ENCODE results near the gene FNIP2. TPM values are rescaled to one million over a fixed set of nuclear protein-coding genes. Genes with fewer than 3 reads are reported as not detected.
"Not testable (repeated sequence)": the region's sequence is repeated elsewhere in the genome, so short reads cannot be mapped to it uniquely, and the experiment has no call there.

Gene FNIP2
- total RNA-seq: 29.0 and 55.9 TPM in 2 replicates

- peak in 1 of 2 donors; percentile 87 for DNase-seq (ENCODE audit: low read depth in 2 of 2)
Observed at GRCh38 chr4:158768555-158769174, at the start of gene FNIP2. FNIP2 (plus strand) TSS chr4:158769026; CDS start chr4:158769213, 187 bp downstream.

- no peak for DNase-seq (ENCODE audit: low read depth in 2 of 2)
Observed at GRCh38 chr4:158721680-158722079, 47.1 kb upstream of the FNIP2 start.

DNA sequence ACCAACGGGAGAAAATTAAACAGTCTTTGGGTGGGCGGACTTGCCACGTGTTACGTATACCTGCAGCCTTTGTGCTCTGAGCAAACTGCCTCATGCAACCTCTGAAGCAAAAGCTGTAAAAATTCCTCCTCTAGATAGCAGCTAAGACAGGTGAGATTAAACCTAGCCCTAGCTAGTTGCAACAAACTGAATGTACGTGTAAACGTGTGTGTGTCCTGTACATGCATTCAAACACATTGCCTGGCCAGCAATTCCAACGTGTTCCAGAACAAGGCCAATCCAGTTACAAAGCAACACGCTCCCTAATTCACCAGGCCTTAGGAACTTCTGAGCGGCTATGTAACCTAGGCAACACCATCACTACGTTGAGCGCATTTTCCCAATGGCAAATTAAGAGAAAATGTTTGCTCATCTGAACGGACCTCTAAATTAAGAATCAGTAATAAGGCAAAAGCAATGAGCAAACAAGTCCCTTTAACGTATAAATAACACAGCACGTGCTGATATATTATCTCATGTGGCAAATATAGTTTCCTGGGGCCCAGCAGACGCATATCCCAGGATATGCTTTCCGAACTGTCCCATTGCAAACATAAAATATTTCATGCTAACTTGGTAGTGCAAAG, 46.4 kb upstream of the FNIP2 start:
- DNase-seq (ENCODE audit: low read depth in 2 of 2): peak; percentile 20 to 36

- DNase-seq (ENCODE audit: low read depth in 2 of 2): peak; percentile 27 to 76
Observed at GRCh38 chr4:158722917-158723793, 45.7 kb upstream of the FNIP2 start, which contains the start of gene PPID. PPID (minus strand) TSS chr4:158723396; CDS start chr4:158723288, 108 bp downstream.

GRCh38 chr4:158724637-158725036, 44.2 kb upstream of the FNIP2 start:
- DNase-seq (ENCODE audit: low read depth in 2 of 2): no peak

GRCh38 chr4:158726633-158727032, 42.2 kb upstream of the FNIP2 start:
- DNase-seq (ENCODE audit: low read depth in 2 of 2): no peak

GRCh38 chr4:158728236-158728635, 40.6 kb upstream of the FNIP2 start:
- DNase-seq (ENCODE audit: low read depth in 2 of 2): no peak

DNA sequence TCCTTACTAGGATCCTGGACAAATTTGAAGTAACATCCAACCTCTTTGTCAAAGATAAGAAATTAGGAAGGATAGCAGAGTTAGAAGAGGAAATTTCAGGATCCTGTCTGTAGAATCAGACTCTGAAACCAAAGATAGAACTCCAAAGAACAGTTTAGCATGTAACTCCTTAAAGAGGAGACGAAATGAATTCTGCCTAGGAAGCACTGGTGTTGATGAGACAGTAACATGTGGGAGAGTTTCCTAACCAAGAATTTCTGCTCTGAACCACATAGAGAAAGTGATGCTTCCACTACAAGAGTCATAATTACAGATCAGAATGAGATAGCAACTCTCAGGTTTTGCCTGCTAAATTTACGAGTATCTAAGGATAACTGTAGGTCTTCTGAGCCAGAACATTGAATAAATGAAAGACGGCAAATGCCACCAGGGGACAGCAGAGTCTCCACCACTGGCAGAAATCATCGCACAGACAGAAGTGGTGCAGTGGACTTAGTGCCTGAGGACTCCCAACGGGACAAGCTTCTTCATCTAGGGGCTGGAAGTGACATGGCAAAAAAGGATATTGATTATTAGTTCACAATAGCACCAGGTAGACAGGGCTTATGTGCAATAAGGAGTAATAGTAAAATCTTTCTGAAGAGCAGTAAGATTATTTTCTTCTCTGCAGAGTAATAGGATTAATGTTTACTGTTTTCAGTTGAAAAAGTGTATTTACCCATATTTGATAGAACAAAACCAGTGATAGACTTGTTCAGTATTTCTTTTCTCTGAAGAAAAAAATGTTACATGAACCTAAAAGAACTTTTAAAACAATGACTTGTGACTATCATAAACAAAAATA, 38.9 kb upstream of the FNIP2 start:
- peak; percentile 66 to 80 for DNase-seq (ENCODE audit: low read depth in 2 of 2)

- DNase-seq (ENCODE audit: low read depth in 2 of 2): no peak
Observed at GRCh38 chr4:158738866-158739265, 30.0 kb upstream of the FNIP2 start.

GRCh38 chr4:158739600-158739999, 29.2 kb upstream of the FNIP2 start:
- no peak for DNase-seq (ENCODE audit: low read depth in 2 of 2)

DNA sequence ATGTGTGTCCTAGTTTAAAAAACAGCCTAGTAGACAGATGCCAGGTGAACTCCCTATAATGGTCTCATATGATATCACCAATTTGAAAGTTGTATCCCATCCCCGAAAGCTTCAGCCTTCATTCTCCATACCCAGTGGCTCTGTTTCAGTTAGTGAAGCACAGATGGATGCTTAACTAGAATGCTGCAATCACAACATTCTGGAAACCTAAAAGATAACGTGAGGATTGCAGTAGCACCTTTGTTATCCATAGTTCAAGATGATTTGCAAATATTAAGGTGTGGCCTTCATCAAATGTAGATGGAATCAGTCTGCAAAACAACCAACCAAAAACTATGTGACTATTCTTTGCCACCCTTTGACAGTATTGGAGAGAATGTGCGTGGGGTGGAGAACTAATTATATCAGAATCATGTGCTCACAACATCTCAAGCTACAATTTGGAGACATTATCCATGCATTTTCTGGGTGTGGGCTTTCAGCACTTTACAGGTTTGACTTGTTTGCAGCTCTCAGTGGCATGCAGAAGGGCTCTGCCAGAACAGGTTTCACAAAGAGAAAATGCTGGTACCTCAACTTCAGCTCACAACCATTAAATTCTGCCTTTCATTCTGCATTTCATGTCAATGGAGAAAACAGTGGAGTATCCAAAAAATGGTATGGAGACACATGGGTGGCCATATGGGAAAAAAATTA, 27.4 kb upstream of the FNIP2 start:
- no peak for DNase-seq (ENCODE audit: low read depth in 2 of 2)

- not testable (repeated sequence) for DNase-seq (ENCODE audit: low read depth in 2 of 2)
Observed at GRCh38 chr4:158746537-158746936, 22.3 kb upstream of the FNIP2 start.

DNA sequence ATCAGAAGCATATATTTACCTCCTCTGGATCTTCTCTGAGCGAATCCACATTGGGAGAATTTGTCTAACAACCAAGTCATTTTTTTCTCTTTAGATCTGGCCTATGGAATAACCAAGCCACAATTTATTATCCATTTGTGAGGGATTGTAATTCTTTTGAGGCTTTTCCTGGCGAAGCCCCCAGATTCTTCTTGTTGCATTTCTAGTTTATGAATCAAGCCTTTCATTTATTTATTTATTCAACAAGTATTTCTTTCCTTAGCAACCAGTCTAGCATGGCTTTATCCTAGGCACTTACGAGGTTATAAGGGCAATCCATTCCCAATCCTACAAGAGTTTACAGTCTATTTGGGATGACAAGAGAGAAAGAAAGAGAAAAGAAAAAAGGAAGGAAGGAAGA, 18.4 kb upstream of the FNIP2 start:
- no peak for DNase-seq (ENCODE audit: low read depth in 2 of 2)

GRCh38 chr4:158754385-158755180, 14.2 kb upstream of the FNIP2 start:
- DNase-seq (ENCODE audit: low read depth in 2 of 2): no peak

- DNase-seq (ENCODE audit: low read depth in 2 of 2): not testable (repeated sequence)
Observed at GRCh38 chr4:158755819-158756218, 13.0 kb upstream of the FNIP2 start.

DNA sequence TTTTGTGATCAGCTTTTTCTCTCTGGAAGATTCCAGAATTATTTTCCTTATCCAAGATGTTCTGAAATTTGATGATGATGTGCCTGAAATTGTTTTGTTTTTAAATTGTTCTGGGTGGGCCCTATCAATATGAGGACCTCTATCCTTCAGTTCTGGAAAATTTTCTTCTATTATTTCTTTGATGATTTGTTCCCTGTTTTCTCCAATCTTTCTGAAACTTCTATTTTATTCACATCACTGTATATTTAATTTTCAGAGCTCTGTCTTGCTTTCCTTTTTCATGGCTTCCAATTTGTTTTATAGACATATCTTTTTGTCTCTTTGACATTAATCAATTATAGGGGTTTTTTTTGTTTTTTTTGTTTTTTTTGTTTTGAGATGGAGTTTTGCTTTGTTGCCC, 12.2 kb upstream of the FNIP2 start:
- DNase-seq (ENCODE audit: low read depth in 2 of 2): no peak

DNA sequence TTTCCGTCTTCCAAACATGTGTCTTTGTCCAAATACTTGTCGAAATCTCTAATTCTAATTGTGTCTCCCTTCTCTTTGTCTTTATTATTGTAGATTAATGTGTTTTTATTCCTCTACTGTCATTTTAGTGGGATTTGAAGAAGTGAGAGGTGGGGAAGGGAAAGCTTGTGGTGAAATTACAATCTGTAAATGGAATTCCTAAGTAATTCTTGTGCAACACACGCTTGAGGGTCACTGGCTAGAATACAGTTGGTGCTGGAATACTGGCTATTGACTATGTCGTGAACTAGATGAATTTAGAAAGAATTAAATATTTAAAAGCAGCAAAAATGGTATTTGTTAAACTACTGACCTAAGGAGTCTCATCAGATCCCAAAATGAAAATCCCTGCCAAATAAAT, 10.7 kb upstream of the FNIP2 start:
- DNase-seq (ENCODE audit: low read depth in 2 of 2): no peak

DNA sequence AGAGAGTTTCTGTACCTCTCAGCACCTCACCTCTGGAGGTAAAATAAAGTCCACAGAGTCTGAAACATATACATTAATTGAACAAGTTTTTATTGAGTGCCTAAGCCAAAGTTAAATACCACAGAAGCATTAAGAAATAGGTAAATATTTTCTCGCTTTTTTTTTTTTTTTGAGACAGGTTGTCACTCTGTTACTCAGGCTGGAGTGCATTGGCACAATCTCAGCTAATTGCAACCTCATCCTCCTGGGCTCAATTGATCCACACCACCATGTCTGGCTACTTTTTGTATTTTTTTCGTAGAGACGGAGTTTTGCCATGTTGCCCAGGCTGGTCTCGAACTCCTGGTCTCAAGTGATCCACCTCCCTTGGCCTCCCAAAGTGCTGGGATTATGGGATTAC, 10.1 kb upstream of the FNIP2 start:
- DNase-seq (ENCODE audit: low read depth in 2 of 2): no peak

GRCh38 chr4:158759539-158759938, 9.3 kb upstream of the FNIP2 start:
- DNase-seq (ENCODE audit: low read depth in 2 of 2): not testable (repeated sequence)

GRCh38 chr4:158760866-158761265, 8.0 kb upstream of the FNIP2 start:
- DNase-seq (ENCODE audit: low read depth in 2 of 2): no peak

Data from dermis microvascular lymphatic vessel endothelial cell (primary cell).